OCI-LY7 (cell line): ENCODE data around the gene CD226. TPM values are rescaled to one million over a fixed set of nuclear protein-coding genes. Genes with fewer than 3 reads are reported as not detected.

Source experiments
- BruUV-seq: library from RNA; stranded (reverse); fragments of 400-500 nt; replicated peaks from 2 replicates; lab custom pipeline; 2021; lab: Mats Ljungman, UMichigan
- CTCF ChIA-PET: fragments of 300-600 bp; sonication (Branson Sonifier 250); formaldehyde crosslinking; loops from one replicate; lab custom pipeline; 2022; ENCODE audit warnings: antibody characterized with exemption; ENCODE audit not compliant: unreplicated experiment; lab: Charles Lee
- POLR2A ChIA-PET: fragments of 300-600 bp; sonication (Branson Sonifier 250); formaldehyde crosslinking; loops from one replicate; lab custom pipeline; 2022; ENCODE audit warnings: antibody characterized with exemption; lab: Charles Lee
- DNase-seq: peaks from one replicate; pipeline ENCODE4 v3.0.0-alpha.2; 2015; ENCODE audit warnings: low spot score
- H2AFZ ChIP-seq: fragments of 200-600 bp; sonication (generic), shearing (Covaris generic); 2 replicates; pipeline ENCODE4 v1.6.1; 2014; ENCODE audit warnings: mild to moderate bottlenecking, antibody characterized with exemption, low read length, moderate library complexity
- H3K27ac ChIP-seq: fragments of 200-600 bp; sonication (generic); 2 replicates; pipeline ENCODE4 v1.5.1; 2014; ENCODE audit warnings: mixed run types, low read depth, mild to moderate bottlenecking, moderate library complexity, low read length, inconsistent platforms; ENCODE audit not compliant: poor library complexity, severe bottlenecking
- H3K36me3 ChIP-seq: fragments of 200-600 bp; sonication (generic); 2 replicates; pipeline ENCODE4 v1.6.1; 2014; ENCODE audit warnings: mild to moderate bottlenecking, antibody characterized with exemption, low read length, moderate library complexity, mixed read lengths; ENCODE audit not compliant: insufficient read depth
- H3K4me1 ChIP-seq: fragments of 200-600 bp; sonication (generic); 2 replicates; pipeline ENCODE4 v1.5.1; 2014; ENCODE audit warnings: mild to moderate bottlenecking, low read length; ENCODE audit not compliant: insufficient read depth, poor library complexity, severe bottlenecking
- H3K4me2 ChIP-seq: fragments of 200-600 bp; sonication (generic); 2 replicates; pipeline ENCODE4 v1.6.1; 2014; ENCODE audit warnings: mild to moderate bottlenecking, low read length
- H3K4me3 ChIP-seq: fragments of 200-600 bp; sonication (generic); 2 replicates; pipeline ENCODE4 v1.5.1; 2014; ENCODE audit warnings: mild to moderate bottlenecking, low read depth, low read length; ENCODE audit not compliant: poor library complexity, severe bottlenecking
- H3K79me2 ChIP-seq: fragments of 200-600 bp; sonication (generic); 2 replicates; pipeline ENCODE4 v1.6.1; 2016; ENCODE audit warnings: low read depth, mild to moderate bottlenecking, low read length, moderate library complexity, mixed read lengths; ENCODE audit not compliant: insufficient read depth
- H3K9me2 ChIP-seq: fragments of 200-600 bp; sonication (generic); 2 replicates; pipeline ENCODE4 v1.6.1; 2016; ENCODE audit warnings: mild to moderate bottlenecking, low read length, mixed read lengths; ENCODE audit not compliant: insufficient read depth
- H3K9me3 ChIP-seq: fragments of 200-600 bp; sonication (generic); 2 replicates; pipeline ENCODE4 v1.6.1; 2014; ENCODE audit warnings: mild to moderate bottlenecking, mixed run types, low read length, mixed read lengths
- H4K20me1 ChIP-seq: fragments of 200-600 bp; sonication (generic); 2 replicates; pipeline ENCODE4 v1.6.1; 2014; ENCODE audit warnings: mild to moderate bottlenecking, antibody characterized with exemption, low read length, moderate library complexity, mixed read lengths; ENCODE audit not compliant: insufficient read depth
- EZH2phosphoT487 ChIP-seq: fragments of 200-600 bp; sonication (generic); IDR thresholded peaks from 2 replicates; pipeline ENCODE4 v1.6.1; 2018; ENCODE audit warnings: low read depth, borderline replicate concordance, mild to moderate bottlenecking, mixed run types, antibody characterized with exemption, low read length, moderate library complexity, mixed read lengths
- intact Hi-C: fragments of 100-400 bp; cut with micrococcal nuclease; formaldehyde crosslinking; loops from one replicate; pipeline ENCODE4 v1.10.0; 2022; ENCODE audit not compliant: unreplicated experiment
- total RNA-seq, 2 experiments: library from RNA; depleted of rRNA in 1 of 2; stranded (reverse); fragments of >200 nt in 1 of 2; shearing (Covaris generic) in 1 of 2; gene quantifications; 2 replicates each; pipeline ENCODE4 v1.2.3, GENCODE V29; 2014 to 2022
- TF ChIP-seq, protein P1 (sequence below): fragments of 200-600 bp; sonication (generic); conservative IDR thresholded peaks from 2 replicates; pipeline ENCODE4 v1.5.1; 2014; ENCODE audit warnings: mild to moderate bottlenecking, antibody characterized with exemption, low read length, moderate library complexity, mixed read lengths

CD226 gene
- total RNA-seq, 2 experiments from 2014 or later: 0.25 TPM; not detected in 1

DNA sequence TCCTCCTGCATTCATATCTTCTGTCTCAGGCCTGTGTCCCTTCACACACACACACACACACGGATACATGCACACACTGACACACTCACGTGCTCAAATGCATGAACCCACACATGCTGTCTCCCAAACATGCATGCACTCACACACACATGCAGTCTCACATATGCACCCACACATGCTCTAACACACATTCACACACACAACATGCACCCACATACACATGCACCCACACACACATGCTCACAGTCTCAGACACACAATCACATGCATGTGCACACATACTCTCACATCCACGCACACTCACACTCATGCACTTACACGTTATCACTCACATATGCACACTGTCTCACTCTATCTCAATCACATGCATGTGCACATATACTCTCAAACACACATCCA is 1.9 kb upstream of the CD226 start:
- no peak for DNase-seq
- Histone ChIP-seq H3K79me2 (no peaks in the 10 kb centered on the region), H3K4me2 (no peak overlapping the region), H3K9me2 (no peaks in the 10 kb centered on the region), H3K27ac (no peak overlapping the region), H3K4me1 (no peaks in the 10 kb centered on the region), H3K9me3 (no peaks in the 10 kb centered on the region), H3K4me3 (no peak overlapping the region), H3K36me3 (no peaks in the 10 kb centered on the region), H2AFZ (no peak overlapping the region), H4K20me1 (no peaks in the 10 kb centered on the region)
- intact Hi-C loops: no loop called here
- ChIA-PET CTCF (no interaction called here), POLR2A (no interaction called here)
- no peak for TF ChIP-seq EZH2phosphoT487
- TF ChIP-seq, protein P1, sequence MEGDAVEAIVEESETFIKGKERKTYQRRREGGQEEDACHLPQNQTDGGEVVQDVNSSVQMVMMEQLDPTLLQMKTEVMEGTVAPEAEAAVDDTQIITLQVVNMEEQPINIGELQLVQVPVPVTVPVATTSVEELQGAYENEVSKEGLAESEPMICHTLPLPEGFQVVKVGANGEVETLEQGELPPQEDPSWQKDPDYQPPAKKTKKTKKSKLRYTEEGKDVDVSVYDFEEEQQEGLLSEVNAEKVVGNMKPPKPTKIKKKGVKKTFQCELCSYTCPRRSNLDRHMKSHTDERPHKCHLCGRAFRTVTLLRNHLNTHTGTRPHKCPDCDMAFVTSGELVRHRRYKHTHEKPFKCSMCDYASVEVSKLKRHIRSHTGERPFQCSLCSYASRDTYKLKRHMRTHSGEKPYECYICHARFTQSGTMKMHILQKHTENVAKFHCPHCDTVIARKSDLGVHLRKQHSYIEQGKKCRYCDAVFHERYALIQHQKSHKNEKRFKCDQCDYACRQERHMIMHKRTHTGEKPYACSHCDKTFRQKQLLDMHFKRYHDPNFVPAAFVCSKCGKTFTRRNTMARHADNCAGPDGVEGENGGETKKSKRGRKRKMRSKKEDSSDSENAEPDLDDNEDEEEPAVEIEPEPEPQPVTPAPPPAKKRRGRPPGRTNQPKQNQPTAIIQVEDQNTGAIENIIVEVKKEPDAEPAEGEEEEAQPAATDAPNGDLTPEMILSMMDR: no peak
- BruUV-seq: no TSS peak

DNA sequence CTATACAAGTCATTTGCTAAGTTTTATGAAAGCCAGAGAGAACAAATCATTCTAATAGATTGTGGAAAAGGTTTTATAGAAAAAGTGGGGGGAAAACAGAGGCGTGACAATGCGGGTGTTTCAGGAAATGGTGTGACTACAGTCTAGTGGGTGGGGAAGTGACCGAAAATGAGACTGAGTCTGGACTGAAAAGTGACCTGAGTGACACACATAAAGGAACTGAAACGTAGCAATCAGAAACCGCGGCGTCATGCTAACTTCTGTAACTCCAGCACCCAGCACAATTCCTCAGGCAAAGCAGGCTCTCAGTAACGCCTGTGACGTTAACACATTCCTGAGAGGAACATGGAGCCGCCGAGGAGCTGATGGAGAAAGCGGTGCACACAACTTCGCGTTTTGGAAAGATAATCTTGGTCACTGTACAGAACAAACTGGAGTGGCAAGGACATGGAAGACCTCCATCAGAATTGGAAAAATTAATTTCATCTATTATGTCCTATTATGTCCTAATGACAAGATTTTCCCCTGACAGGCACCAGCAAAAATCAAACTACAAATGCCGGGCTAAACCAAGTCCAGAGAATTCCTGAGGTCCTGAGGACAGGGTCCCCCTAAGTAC is 1.4 kb upstream of the CD226 start:
- Histone ChIP-seq H3K27ac (no peak overlapping the region), H3K36me3 (no peaks in the 10 kb centered on the region), H3K4me1 (no peaks in the 10 kb centered on the region), H3K4me2 (no peak overlapping the region), H4K20me1 (no peaks in the 10 kb centered on the region), H3K9me3 (no peaks in the 10 kb centered on the region), H3K9me2 (no peaks in the 10 kb centered on the region), H2AFZ (no peak overlapping the region), H3K79me2 (no peaks in the 10 kb centered on the region), H3K4me3 (no peak overlapping the region)
- BruUV-seq: no TSS peak
- intact Hi-C loops: no loop called here
- TF ChIP-seq EZH2phosphoT487: no peak
- TF ChIP-seq, protein P1: no peak
- ChIA-PET CTCF (no interaction called here), POLR2A (no interaction called here)
- DNase-seq: no peak

GRCh38 chr18:69948256-69948655 is 583 bp upstream of the CD226 start:
- Histone ChIP-seq H3K4me3 (no peak overlapping the region), H3K4me1 (no peaks in the 10 kb centered on the region), H3K4me2 (no peak overlapping the region), H3K27ac (no peak overlapping the region), H3K79me2 (no peaks in the 10 kb centered on the region), H2AFZ (no peak overlapping the region), H3K9me3 (no peaks in the 10 kb centered on the region), H4K20me1 (no peaks in the 10 kb centered on the region), H3K9me2 (no peaks in the 10 kb centered on the region), H3K36me3 (no peaks in the 10 kb centered on the region)
- TF ChIP-seq EZH2phosphoT487: no peak
- TF ChIP-seq, protein P1: no peak
- intact Hi-C loops: no loop called here
- POLR2A ChIA-PET: no interaction called here
- CTCF ChIA-PET: no interaction called here
- BruUV-seq: no TSS peak
- no peak for DNase-seq
